NCI-H1694 (cell line): ENCODE results near the gene SLC16A13.
"Not testable (repeated sequence)": the region's sequence is repeated elsewhere in the genome, so short reads cannot be mapped to it uniquely, and the experiment has no call there.

Source experiments
- DNase-seq: peaks from one replicate; lab custom pipeline; 2025; lab: John Stamatoyannopoulos, UW

The SLC16A13 gene

GRCh38 chr17:7035591-7036368 is at the start of gene SLC16A13:
SLC16A13 (plus strand) TSS chr17:7036015; CDS start chr17:7036383, 368 bp downstream.
- DNase-seq, result peak; percentile 98

GRCh38 chr17:6986676-6987075 is 49.1 kb upstream of the SLC16A13 start:
- DNase-seq, result no peak

GRCh38 chr17:6989779-6990178 is 46.0 kb upstream of the SLC16A13 start:
- DNase-seq, result no peak

- DNase-seq, result not testable (repeated sequence)
Measured at GRCh38 chr17:6993613-6994056, 42.2 kb upstream of the SLC16A13 start.

GRCh38 chr17:6994118-6994598 is 41.7 kb upstream of the SLC16A13 start:
- no peak for DNase-seq

GRCh38 chr17:6994666-6995256 is 41.1 kb upstream of the SLC16A13 start:
- no peak for DNase-seq

- no peak for DNase-seq
Measured at GRCh38 chr17:6995500-6996255, 40.1 kb upstream of the SLC16A13 start, which contains the start of gene ALOX12. ALOX12 (plus strand) TSS chr17:6996049; CDS start chr17:6996118, 69 bp downstream.

- no peak for DNase-seq
Measured at GRCh38 chr17:6996256-6997011, 39.4 kb upstream of the SLC16A13 start.

- DNase-seq, result no peak
Measured at GRCh38 chr17:6997171-6997570, 38.6 kb upstream of the SLC16A13 start.

GRCh38 chr17:6998855-6999508 is 36.8 kb upstream of the SLC16A13 start:
- DNase-seq, result no peak

- DNase-seq, result peak; percentile 13
Measured at GRCh38 chr17:7001318-7001961, 34.4 kb upstream of the SLC16A13 start.

GRCh38 chr17:7002288-7003047 is 33.3 kb upstream of the SLC16A13 start:
- DNase-seq, result no peak

GRCh38 chr17:7003745-7004144 is 32.1 kb upstream of the SLC16A13 start:
- DNase-seq, result no peak

- peak; percentile 86 for DNase-seq
Measured at GRCh38 chr17:7004398-7005253, 31.2 kb upstream of the SLC16A13 start.

GRCh38 chr17:7005716-7006115 is 30.1 kb upstream of the SLC16A13 start:
- no peak for DNase-seq

- DNase-seq, result no peak
Measured at GRCh38 chr17:7007143-7007542, 28.7 kb upstream of the SLC16A13 start.

- no peak for DNase-seq
Measured at GRCh38 chr17:7010523-7010922, 25.3 kb upstream of the SLC16A13 start.

- no peak for DNase-seq
Measured at GRCh38 chr17:7011415-7011814, 24.4 kb upstream of the SLC16A13 start.

GRCh38 chr17:7011942-7012254 is 23.9 kb upstream of the SLC16A13 start:
- DNase-seq, result no peak
